ENCODE data around the gene ZNF423. TPM values are rescaled to one million over a fixed set of nuclear protein-coding genes. Genes with fewer than 3 reads are reported as not detected.

Gene ZNF423
- total RNA-seq, 1 donor from 2014 or later = 0.69 TPM

GRCh38 chr16:49558451-49558850 lies 297.5 kb downstream of the ZNF423 start:
- H3K4me3 ChIP-seq (ENCODE audit: low read depth, low read length) = no peak overlapping the region
- no peak for TF ChIP-seq CTCF (conservative IDR thresholded peaks at IDR 0.05; ENCODE audit: low read depth, low read length)
- no peak for DNase-seq (ENCODE audit: low read depth)

GRCh38 chr16:49556606-49557446 lies 299.1 kb downstream of the ZNF423 start:
- no peak for DNase-seq (ENCODE audit: low read depth)
- no peak overlapping the region for H3K4me3 ChIP-seq (ENCODE audit: low read depth, low read length)
- peak; percentile 65 for TF ChIP-seq CTCF (conservative IDR thresholded peaks at IDR 0.05; ENCODE audit: low read depth, low read length)

GRCh38 chr16:49556249-49556605 lies 299.7 kb downstream of the ZNF423 start:
- H3K4me3 ChIP-seq (ENCODE audit: low read depth, low read length) = no peak overlapping the region
- no peak for DNase-seq (ENCODE audit: low read depth)
- TF ChIP-seq CTCF (conservative IDR thresholded peaks at IDR 0.05; ENCODE audit: low read depth, low read length) = no peak

GRCh38 chr16:49554681-49555080 lies 301.2 kb downstream of the ZNF423 start:
- no peak for DNase-seq (ENCODE audit: low read depth)
- H3K4me3 ChIP-seq (ENCODE audit: low read depth, low read length) = no peak overlapping the region
- TF ChIP-seq CTCF (conservative IDR thresholded peaks at IDR 0.05; ENCODE audit: low read depth, low read length) = no peak

- TF ChIP-seq CTCF (conservative IDR thresholded peaks at IDR 0.05; ENCODE audit: low read depth, low read length) = no peak
- H3K4me3 ChIP-seq (ENCODE audit: low read depth, low read length) = no peak overlapping the region
- no peak for DNase-seq (ENCODE audit: low read depth)
These were observed 303.5 kb downstream of the ZNF423 start for GRCh38 chr16:49552313-49552928.

GRCh38 chr16:49550666-49551065 lies 305.2 kb downstream of the ZNF423 start:
- DNase-seq (ENCODE audit: low read depth) = no peak
- no peak overlapping the region for H3K4me3 ChIP-seq (ENCODE audit: low read depth, low read length)
- no peak for TF ChIP-seq CTCF (conservative IDR thresholded peaks at IDR 0.05; ENCODE audit: low read depth, low read length)
